H1 (cell line): ENCODE results near the gene TAS2R19. TPM values are rescaled to one million over a fixed set of nuclear protein-coding genes. Genes with fewer than 3 reads are reported as not detected.
"Not testable (repeated sequence)": the region's sequence is repeated elsewhere in the genome, so short reads cannot be mapped to it uniquely, and the experiment has no call there.

Experiments used
- CTCF ChIA-PET: fragments of 300-600 bp; sonication (Branson Sonifier 250); formaldehyde crosslinking; loops from one replicate; lab custom pipeline; 2021; ENCODE audit not compliant: partially characterized antibody; lab: Charles Lee
- POLR2A ChIA-PET: fragments of 300-600 bp; sonication (Branson Sonifier 250); formaldehyde crosslinking; loops from one replicate; lab custom pipeline; 2021; ENCODE audit warnings: inconsistent platforms; ENCODE audit not compliant: partially characterized antibody; lab: Charles Lee
- DNase-seq, 2 experiments: peaks; one replicate each; pipeline versions ENCODE4 v3.0.0 to v3.0.0-alpha.2; 2010 to 2022; ENCODE audit warnings: low spot score in 2 of 2, low read depth in 1 of 2, mixed read lengths in 1 of 2
- FAIRE-seq: peaks from 2 replicates; lab custom pipeline; 2011; peaks lifted over from hg19 to GRCh38; lab: Jason Lieb, UNC
- H2AFZ ChIP-seq: 2 replicates; pipeline ENCODE4 v1.8.1; 2012; ENCODE audit warnings: low read length, inconsistent platforms
- H2AK5ac ChIP-seq: 2 replicates; pipeline ENCODE4 v1.6.1; 2013; ENCODE audit warnings: low read depth, low read length
- H2BK120ac ChIP-seq: replicated peaks from 2 replicates; pipeline ENCODE3; 2013; ENCODE audit warnings: low read depth, low read length, inconsistent platforms
- H2BK12ac ChIP-seq: 2 replicates; pipeline ENCODE4 v1.6.1; 2013; ENCODE audit warnings: low read depth, low read length
- H2BK15ac ChIP-seq: 2 replicates; pipeline ENCODE4 v1.6.1; 2013; ENCODE audit warnings: low read length
- H2BK20ac ChIP-seq: 2 replicates; pipeline ENCODE4 v1.6.1; 2013; ENCODE audit warnings: low read length
- H2BK5ac ChIP-seq: 2 replicates; pipeline ENCODE4 v1.6.1; 2013; ENCODE audit warnings: low read depth, low read length
- H3K14ac ChIP-seq: 2 replicates; pipeline ENCODE4 v1.6.1; 2013; ENCODE audit warnings: inconsistent platforms; ENCODE audit not compliant: insufficient read length
- H3K18ac ChIP-seq: 2 replicates; pipeline ENCODE4 v1.6.1; 2013; ENCODE audit warnings: low read length; ENCODE audit errors: extremely low read depth
- H3K23ac ChIP-seq: 2 replicates; pipeline ENCODE4 v1.6.1; 2013; ENCODE audit warnings: inconsistent platforms; ENCODE audit not compliant: insufficient read length
- H3K23me2 ChIP-seq: 2 replicates; pipeline ENCODE4 v1.6.1; 2013; ENCODE audit warnings: low read depth, low read length
- H3K27ac ChIP-seq: 2 replicates; pipeline ENCODE4 v1.6.1; 2011; ENCODE audit warnings: low read depth, low read length, inconsistent platforms
- H3K27me3 ChIP-seq, 4 experiments: replicated peaks in 1 of 4; 1 replicate in 1 of 4; 2 replicates in 3 of 4; pipeline versions ENCODE4 v1.6.1 to v1.8.1; 2011 to 2013; ENCODE audit warnings: low read length in 3 of 4, mild to moderate bottlenecking in 3 of 4, inconsistent platforms in 2 of 4, mixed read lengths in 2 of 4, moderate library complexity in 1 of 4; ENCODE audit not compliant: control insufficient read depth in 3 of 4, insufficient read depth in 3 of 4; ENCODE audit errors: extremely low read depth in 1 of 4
- H3K36me3 ChIP-seq, 4 experiments: 2 replicates each; pipeline versions ENCODE4 v1.6.1 to v1.8.1; 2011 to 2013; ENCODE audit warnings: mild to moderate bottlenecking in 4 of 4, low read length in 3 of 4, moderate library complexity in 2 of 4, control low read depth in 1 of 4, inconsistent platforms in 1 of 4; ENCODE audit not compliant: insufficient read depth in 4 of 4, control insufficient read depth in 2 of 4
- H3K4ac ChIP-seq: replicated peaks from 2 replicates; pipeline ENCODE3; 2013; ENCODE audit warnings: low read length, low read depth, mixed read lengths, inconsistent platforms; ENCODE audit not compliant: insufficient read length
- H3K4me1 ChIP-seq, 4 experiments: replicated peaks in 1 of 4; 1 replicate in 1 of 4; 2 replicates in 3 of 4; pipeline versions ENCODE4 v1.6.1 to v1.8.1; 2011 to 2013; ENCODE audit warnings: low read length in 3 of 4, inconsistent platforms in 2 of 4, mixed read lengths in 1 of 4; ENCODE audit not compliant: insufficient read depth in 4 of 4, control insufficient read depth in 3 of 4
- H3K4me2 ChIP-seq, 2 experiments: 2 replicates each; pipeline versions ENCODE4 v1.6.1 to v1.8.1; 2011 to 2013; ENCODE audit warnings: low read depth in 2 of 2, low read length in 2 of 2, control low read depth in 1 of 2, inconsistent platforms in 1 of 2, mild to moderate bottlenecking in 1 of 2; ENCODE audit not compliant: insufficient read depth in 1 of 2
- H3K4me3 ChIP-seq, 4 experiments: fragments of 200-600, 300-600 bp in 1 of 4; sonication (generic), shearing (Covaris generic), sonication (Bioruptor Twin) in 1 of 4; 2 replicates each; pipeline versions ENCODE4 v1.5.1 to v1.8.1; 2011 to 2016; ENCODE audit warnings: low read length in 4 of 4, low read depth in 3 of 4, control low read depth in 2 of 4, inconsistent platforms in 2 of 4, mild to moderate bottlenecking in 2 of 4, mixed read lengths in 1 of 4, moderate library complexity in 1 of 4; ENCODE audit not compliant: insufficient read depth in 2 of 4; ENCODE audit errors: extremely low read depth in 1 of 4
- H3K56ac ChIP-seq: replicated peaks from 2 replicates; pipeline ENCODE3; 2013; ENCODE audit warnings: low read depth, mild to moderate bottlenecking, mixed read lengths, low read length, inconsistent platforms; ENCODE audit not compliant: insufficient read length
- H3K79me1 ChIP-seq: 2 replicates; pipeline ENCODE4 v1.6.1; 2013; ENCODE audit warnings: low read depth, low read length, control low read depth
- H3K79me2 ChIP-seq, 2 experiments: 2 replicates each; pipeline versions ENCODE4 v1.6.1 to v1.8.1; 2012 to 2013; ENCODE audit warnings: low read length in 2 of 2, mild to moderate bottlenecking in 2 of 2, inconsistent platforms in 1 of 2; ENCODE audit not compliant: insufficient read depth in 2 of 2, control insufficient read depth in 1 of 2
- H3K9ac ChIP-seq, 4 experiments: replicated peaks in 1 of 4; 1 replicate in 1 of 4; 2 replicates in 3 of 4; pipeline versions ENCODE4 v1.6.1 to v1.8.1; 2011 to 2013; ENCODE audit warnings: low read depth in 3 of 4, low read length in 3 of 4, control low read depth in 2 of 4, mild to moderate bottlenecking in 2 of 4, moderate library complexity in 2 of 4, inconsistent platforms in 1 of 4; ENCODE audit errors: extremely low read depth in 1 of 4
- H3K9me3 ChIP-seq, 2 experiments: 2 replicates each; pipeline versions ENCODE4 v1.6.1 to v1.8.1; 2012 to 2013; ENCODE audit warnings: mild to moderate bottlenecking in 2 of 2, moderate library complexity in 2 of 2, control low read depth in 1 of 2, inconsistent platforms in 1 of 2, low read depth in 1 of 2, low read length in 1 of 2, mixed read lengths in 1 of 2; ENCODE audit not compliant: insufficient read depth in 2 of 2
- H4K20me1 ChIP-seq, 2 experiments: replicated peaks in 1 of 2; 2 replicates each; pipeline versions ENCODE3 to v1.8.1; 2011 to 2013; ENCODE audit warnings: inconsistent platforms in 2 of 2, low read length in 2 of 2, mild to moderate bottlenecking in 1 of 2; ENCODE audit not compliant: insufficient read depth in 2 of 2, control insufficient read depth in 1 of 2
- H4K5ac ChIP-seq: 2 replicates; pipeline ENCODE4 v1.6.1; 2013; ENCODE audit warnings: low read length, low read depth, mixed read lengths, inconsistent platforms; ENCODE audit not compliant: insufficient read length
- H4K8ac ChIP-seq: 2 replicates; pipeline ENCODE4 v1.8.0; 2013; ENCODE audit warnings: mild to moderate bottlenecking, moderate library complexity, low read length, inconsistent platforms; ENCODE audit not compliant: insufficient read depth; ENCODE audit errors: extremely low read depth
- H4K91ac ChIP-seq: replicated peaks from 2 replicates; pipeline ENCODE3; 2013; ENCODE audit warnings: low read length, mixed read lengths, inconsistent platforms; ENCODE audit not compliant: insufficient read length
- WGBS, 2 experiments: shearing (Covaris generic) in 1 of 2; methylation state at CpG; one replicate each; pipeline versions ENCODE4 v1.1.6 to v1.1.7; 2013 to 2015; ENCODE audit warnings: low lambda C conversion rate in 2 of 2, mixed read lengths in 2 of 2, inconsistent platforms in 1 of 2, low coverage in 1 of 2, missing lambda C conversion rate in 1 of 2; ENCODE audit not compliant: insufficient replicate concordance in 2 of 2, insufficient coverage in 1 of 2, insufficient read length in 1 of 2; ENCODE audit errors: extremely low coverage in 1 of 2, missing lambda C conversion rate in 1 of 2; 5-methylcytosine and 5-hydroxymethylcytosine counted together
- polyA plus RNA-seq, 7 experiments: library from polyadenylated mRNA; depleted of rRNA in 3 of 7; stranded (reverse) in 5 of 7; unstranded in 2 of 7; fragments of >200 nt in 5 of 7; fragments of 200-250 nt in 2 of 7; gene quantifications; 1 replicate in 5 of 7; 2 replicates in 1 of 7; 4 replicates in 1 of 7; pipeline versions ENCODE4 v1.2.1 to v1.2.3, GENCODE V29; 2011 to 2013; ENCODE audit warnings: missing spikeins in 2 of 7, mixed read lengths in 2 of 7
- total RNA-seq: library from RNA; stranded (reverse); fragmentation: NEBNext Ultra II Directional; extraction: Animal tissue kit (Norgen Biotek cat#: 25700); gene quantifications from 2 replicates; pipeline ENCODE4 v1.2.1, GENCODE V29; 2021

Gene TAS2R19
- total and polyA plus RNA-seq, 2 of the 8 experiments (the other 6 are each of a cell fraction or from before 2014, with no cell fraction given) = 0.97 to 0.99 TPM

DNA sequence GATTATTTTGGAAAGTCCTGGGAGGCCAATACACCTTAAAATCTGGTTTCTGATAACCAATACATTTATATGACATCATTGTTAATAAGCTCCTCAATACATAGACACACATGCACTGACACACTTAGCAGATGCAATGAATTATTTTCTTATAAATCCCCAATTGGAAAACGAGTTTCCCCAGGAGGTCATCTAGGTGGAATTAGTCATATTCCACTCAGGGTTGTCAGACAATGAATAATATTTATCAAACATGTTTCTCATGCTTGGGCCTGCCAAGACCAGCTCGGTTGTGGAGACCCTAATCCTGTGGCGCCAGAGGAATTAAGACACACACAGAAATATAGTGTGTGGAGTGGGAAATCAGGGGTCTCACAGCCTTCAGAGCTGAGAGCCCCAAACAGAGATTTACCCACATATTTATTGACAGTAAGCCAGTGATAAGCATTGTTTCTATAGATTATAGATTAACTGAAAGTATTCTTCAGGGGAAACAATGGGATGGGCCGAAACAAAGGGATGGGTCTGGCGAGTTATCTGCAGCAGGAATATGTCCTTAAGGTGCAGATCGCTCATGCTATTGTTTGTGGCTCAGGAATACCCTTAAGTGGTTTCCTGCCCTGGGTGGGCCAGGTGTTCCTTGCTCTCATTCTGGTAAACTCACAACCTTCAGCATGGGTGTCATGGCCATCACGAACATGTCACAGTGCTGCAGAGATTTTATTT, 27.5 kb upstream of the TAS2R19 start:
- H3K23me2 ChIP-seq, H2BK5ac ChIP-seq, FAIRE-seq, H3K56ac ChIP-seq, H2BK12ac ChIP-seq, H4K8ac ChIP-seq, H3K4me2 ChIP-seq, H2BK120ac ChIP-seq, H3K27ac ChIP-seq, H3K4me1 ChIP-seq, H3K9ac ChIP-seq, H4K20me1 ChIP-seq, H3K14ac ChIP-seq, H2BK20ac ChIP-seq, H2AFZ ChIP-seq, H3K4ac ChIP-seq, H2BK15ac ChIP-seq, H4K5ac ChIP-seq, H3K4me3 ChIP-seq, H3K79me1 ChIP-seq, H3K23ac ChIP-seq, DNase-seq, H3K18ac ChIP-seq, H4K91ac ChIP-seq, H3K27me3 ChIP-seq, H3K79me2 ChIP-seq, H2AK5ac ChIP-seq: not testable (repeated sequence)
- CTCF ChIA-PET = interaction anchor here (0.6 kb wide), 1 partner anchor 424 kb away, joined by 3 read pairs; no protein-coding TSS in a partner anchor
- WGBS, 2 experiments = 95% methylated on average over 7 of the region's 7 CpGs; no CpG with 5 or more reads in 1 of the 2 experiments
- peaks cover 12 to 15% of the 10 kb centered on the region in 2 experiments for H3K9me3 ChIP-seq
- peaks cover 0 to 11% (median 3%) of the 10 kb centered on the region in 4 experiments; a peak in 3 of 8 replicates for H3K36me3 ChIP-seq
- POLR2A ChIA-PET = interaction anchor here (0.6 kb wide), 1 partner anchor 28 kb away, joined by 3 read pairs; no protein-coding TSS in a partner anchor
